Type B pancreatic cell (in vitro differentiated cells): Measurements from ENCODE around the gene INHA. TPM values are rescaled to one million over a fixed set of nuclear protein-coding genes. Genes with fewer than 3 reads are reported as not detected.

Experiments used
- DNase-seq: peaks from one replicate; pipeline ENCODE4 v3.0.0; 2021; ENCODE audit warnings: mixed read lengths; ENCODE audit not compliant: unreplicated experiment; ENCODE audit errors: extremely low spot score
- H3K27ac Mint-ChIP-seq: 2 replicates; pipeline ENCODE4 v1.8.0; 2021; ENCODE audit warnings: mild to moderate bottlenecking, mixed read lengths
- H3K27me3 Mint-ChIP-seq: 2 replicates; pipeline ENCODE4 v1.8.0; 2021; ENCODE audit warnings: mixed read lengths
- H3K36me3 Mint-ChIP-seq: 2 replicates; pipeline ENCODE4 v1.8.0; 2021; ENCODE audit warnings: mixed read lengths
- H3K4me1 Mint-ChIP-seq: one replicate; pipeline ENCODE4 v1.8.0; 2021; ENCODE audit warnings: mixed read lengths; ENCODE audit not compliant: unreplicated experiment
- H3K4me3 Mint-ChIP-seq: 2 replicates; pipeline ENCODE4 v1.8.0; 2021; ENCODE audit warnings: mild to moderate bottlenecking, mixed read lengths
- H3K9me3 Mint-ChIP-seq: 2 replicates; pipeline ENCODE4 v1.8.0; 2021; ENCODE audit warnings: mixed read lengths
- CTCF ChIP-seq: fragments of 200-600 bp; sonication (generic); conservative IDR thresholded peaks from 2 replicates; pipeline ENCODE4 v1.5.0; 2021; ENCODE audit warnings: antibody characterized with exemption, mild to moderate bottlenecking
- total RNA-seq: library from RNA; stranded (reverse); gene quantifications from 2 replicates; pipeline ENCODE4 v1.2.1, GENCODE V29; 2021; ENCODE audit warnings: low replicate concordance

The INHA gene
- total RNA-seq, 1 donor from 2014 or later = 1.2 TPM

- Mint-ChIP-seq H3K27ac (peak overlapping the region; percentile 98), H3K27me3 (no peaks in the 10 kb centered on the region), H3K4me1 (peaks cover 31% of the 10 kb centered on the region), H3K9me3 (no peaks in the 10 kb centered on the region), H3K4me3 (peak overlapping the region; percentile 98), H3K36me3 (no peaks in the 10 kb centered on the region)
- DNase-seq = no peak
- no peak for TF ChIP-seq CTCF
Observed at GRCh38 chr2:219598308-219599078, 26.4 kb downstream of the INHA start.

- Mint-ChIP-seq H3K9me3 (no peaks in the 10 kb centered on the region), H3K36me3 (peaks cover 7% of the 10 kb centered on the region), H3K4me3 (no peak overlapping the region), H3K27ac (no peak overlapping the region), H3K4me1 (peaks cover 4% of the 10 kb centered on the region), H3K27me3 (no peaks in the 10 kb centered on the region)
- no peak for TF ChIP-seq CTCF
- no peak for DNase-seq
Observed at GRCh38 chr2:219603771-219604170, 31.7 kb downstream of the INHA start.

GRCh38 chr2:219605607-219605954, 33.5 kb downstream of the INHA start:
- DNase-seq = no peak
- no peak for TF ChIP-seq CTCF

GRCh38 chr2:219607931-219608330, 35.8 kb downstream of the INHA start:
- peaks cover 18% of the 10 kb centered on the region for H3K36me3 Mint-ChIP-seq
- TF ChIP-seq CTCF = no peak
- no peaks in the 10 kb centered on the region for H3K4me1 Mint-ChIP-seq
- H3K27me3 Mint-ChIP-seq = no peaks in the 10 kb centered on the region
- no peak for DNase-seq
- no peak overlapping the region for H3K4me3 Mint-ChIP-seq
- H3K27ac Mint-ChIP-seq = no peak overlapping the region
- H3K9me3 Mint-ChIP-seq = no peaks in the 10 kb centered on the region

More at GRCh38 chr2:219605607-219605954, 33.5 kb downstream of the INHA start:
- Mint-ChIP-seq H3K27me3 (no peaks in the 10 kb centered on the region), H3K4me3 (no peak overlapping the region), H3K27ac (no peak overlapping the region), H3K9me3 (no peaks in the 10 kb centered on the region), H3K36me3 (peaks cover 7% of the 10 kb centered on the region), H3K4me1 (no peaks in the 10 kb centered on the region)

- peaks cover 18% of the 10 kb centered on the region for H3K36me3 Mint-ChIP-seq
- no peak overlapping the region for H3K27ac Mint-ChIP-seq
- no peaks in the 10 kb centered on the region for H3K9me3 Mint-ChIP-seq
- H3K4me1 Mint-ChIP-seq = no peaks in the 10 kb centered on the region
- no peak for TF ChIP-seq CTCF
- H3K4me3 Mint-ChIP-seq = no peak overlapping the region
- no peaks in the 10 kb centered on the region for H3K27me3 Mint-ChIP-seq
- no peak for DNase-seq
Observed at GRCh38 chr2:219608399-219608964, 36.4 kb downstream of the INHA start.
